ENCODE data around the gene GEMIN2.
"Not testable (repeated sequence)": the region's sequence is repeated elsewhere in the genome, so short reads cannot be mapped to it uniquely, and the experiment has no call there.

GEMIN2 gene

GRCh38 chr14:39180553-39180952 lies 66.4 kb downstream of the GEMIN2 start:
- no peak for DNase-seq

- no peak for DNase-seq
Measured at GRCh38 chr14:39181026-39181692, 67.0 kb downstream of the GEMIN2 start.

- no peak for DNase-seq
Measured at GRCh38 chr14:39181693-39182047, 67.5 kb downstream of the GEMIN2 start.

GRCh38 chr14:39182770-39183684 lies 68.9 kb downstream of the GEMIN2 start:
- DNase-seq = no peak

- DNase-seq = not testable (repeated sequence)
Measured at GRCh38 chr14:39183685-39184003, 69.5 kb downstream of the GEMIN2 start.

- DNase-seq = no peak
Measured at GRCh38 chr14:39184628-39185255, 70.6 kb downstream of the GEMIN2 start.

- DNase-seq = no peak
Measured at GRCh38 chr14:39185256-39186049, 71.3 kb downstream of the GEMIN2 start.
